ENCODE results near the gene ADGRB3. TPM values are rescaled to one million over a fixed set of nuclear protein-coding genes. Genes with fewer than 3 reads are reported as not detected.

ADGRB3 gene
- polyA plus RNA-seq, 3 donors, result 0.04 to 0.23 (median 0.05) TPM

GRCh38 chr6:68873236-68873635, 238.2 kb downstream of the ADGRB3 start:
- Histone ChIP-seq H3K27ac (ENCODE audit: low read depth in 1 of 2, low read length in 2 of 2) (no peak overlapping the region), H3K27me3 (ENCODE audit: control insufficient read depth in 2 of 2, insufficient read depth in 2 of 2, low read length in 2 of 2) (no peaks in the 10 kb centered on the region), H3K4me2 (replicated peaks; ENCODE audit: extremely low read depth, low read length, poor library complexity, severe bottlenecking) (no peak overlapping the region), H2AFZ (ENCODE audit: insufficient read depth, low read depth, low read length, poor library complexity, severe bottlenecking) (no peak overlapping the region), H4K20me1 (ENCODE audit: insufficient read depth, low read length) (no peaks in the 10 kb centered on the region), H3K9me3 (replicated peaks in 1 of 2; ENCODE audit: control insufficient read depth in 1 of 2, insufficient read depth in 1 of 2, low read length in 2 of 2) (no peaks in the 10 kb centered on the region), H3K9ac (ENCODE audit: insufficient read depth, low read length, poor library complexity, severe bottlenecking) (no peak overlapping the region), H3K4me3 (replicated peaks in 1 of 3; ENCODE audit: low read depth in 2 of 3, low read length in 3 of 3) (no peak overlapping the region), H3K36me3 (replicated peaks in 1 of 2; ENCODE audit: control insufficient read depth in 1 of 2, insufficient read depth in 2 of 2, low read length in 2 of 2) (no peaks in the 10 kb centered on the region), H3K4me1 (ENCODE audit: control insufficient read depth in 1 of 2, insufficient read depth in 2 of 2, low read length in 2 of 2) (no peaks in the 10 kb centered on the region), H3K79me2 (ENCODE audit: insufficient read depth, low read length) (no peaks in the 10 kb centered on the region)
- TF ChIP-seq CTCF (IDR thresholded peaks at IDR 0.05), result no peak
- H3K9me3 Mint-ChIP-seq, result no peaks in the 10 kb centered on the region
- H3K4me1 Mint-ChIP-seq, result no peaks in the 10 kb centered on the region
- intact Hi-C loops (cut with micrococcal nuclease), result no loop called here
- H3K36me3 Mint-ChIP-seq, result no peaks in the 10 kb centered on the region
- WGBS (ENCODE audit: insufficient coverage), result 60% methylated on average over 1 of the region's 1 CpG
- DNase-seq, result no peak
- no peak overlapping the region for H3K4me3 Mint-ChIP-seq
- no peak overlapping the region for H3K27ac Mint-ChIP-seq
- H3K27me3 Mint-ChIP-seq (ENCODE audit: low read depth in 3 of 3), result peaks cover 0 to 1% (median 0%) of the 10 kb centered on the region in 3 donors

- no peak overlapping the region for H3K4me3 ChIP-seq (replicated peaks in 1 of 3; ENCODE audit: low read depth in 2 of 3, low read length in 3 of 3)
- no peak for DNase-seq
- Mint-ChIP-seq H3K9me3 (no peaks in the 10 kb centered on the region), H3K4me1 (no peaks in the 10 kb centered on the region), H3K27me3 (ENCODE audit: low read depth in 3 of 3) (peaks cover 0 to 1% (median 0%) of the 10 kb centered on the region in 3 donors), H3K36me3 (no peaks in the 10 kb centered on the region), H3K4me3 (no peak overlapping the region), H3K27ac (no peak overlapping the region)
- intact Hi-C loops (cut with micrococcal nuclease), result no loop called here
- H3K79me2 ChIP-seq (ENCODE audit: insufficient read depth, low read length), result no peaks in the 10 kb centered on the region
- H3K9me3 ChIP-seq (replicated peaks in 1 of 2; ENCODE audit: control insufficient read depth in 1 of 2, insufficient read depth in 1 of 2, low read length in 2 of 2), result no peaks in the 10 kb centered on the region
- H3K4me1 ChIP-seq (ENCODE audit: control insufficient read depth in 1 of 2, insufficient read depth in 2 of 2, low read length in 2 of 2), result no peaks in the 10 kb centered on the region
- no peak overlapping the region for H2AFZ ChIP-seq (ENCODE audit: insufficient read depth, low read depth, low read length, poor library complexity, severe bottlenecking)
- H3K36me3 ChIP-seq (replicated peaks in 1 of 2; ENCODE audit: control insufficient read depth in 1 of 2, insufficient read depth in 2 of 2, low read length in 2 of 2), result no peaks in the 10 kb centered on the region
- H3K27me3 ChIP-seq (ENCODE audit: control insufficient read depth in 2 of 2, insufficient read depth in 2 of 2, low read length in 2 of 2), result no peaks in the 10 kb centered on the region
- no CpG with 5 or more reads among the region's 1 CpG for WGBS (ENCODE audit: insufficient coverage)
- no peak overlapping the region for H3K4me2 ChIP-seq (replicated peaks; ENCODE audit: extremely low read depth, low read length, poor library complexity, severe bottlenecking)
- no peak for TF ChIP-seq CTCF (IDR thresholded peaks at IDR 0.05)
- H3K9ac ChIP-seq (ENCODE audit: insufficient read depth, low read length, poor library complexity, severe bottlenecking), result no peak overlapping the region
- no peaks in the 10 kb centered on the region for H4K20me1 ChIP-seq (ENCODE audit: insufficient read depth, low read length)
- H3K27ac ChIP-seq (ENCODE audit: low read depth in 1 of 2, low read length in 2 of 2), result no peak overlapping the region
Measured at GRCh38 chr6:68874747-68875146, 239.7 kb downstream of the ADGRB3 start.
